Right lobe of liver (tissue), 4 donors: ENCODE data around the gene ASB11.

ENCODE experiments used
- CTCF ChIP-seq, 4 donors: fragments of 200-600 bp in 3 of 4; fragments of 450-650 bp in 1 of 4; IDR thresholded peaks; one replicate each; pipeline versions ENCODE4 v1.5.1 to v1.8.0; 2016 to 2022; ENCODE audit warnings: antibody characterized with exemption in 4 of 4, mild to moderate bottlenecking in 2 of 4
- POLR2A ChIP-seq: fragments of 450-650 bp; IDR thresholded peaks from one replicate; pipeline ENCODE4 v1.6.1; 2017; ENCODE audit warnings: antibody characterized with exemption, mild to moderate bottlenecking
- donor health status: DM: no; HTN: no; CAD: no.
- donor health status: DM: no; HTN: no; CAD: no.
- donor health status: DM: no; HTN: yes; CAD: no.

GRCh38 chrX:15319075-15319474 is 3.6 kb upstream of the ASB11 start:
- TF ChIP-seq CTCF (IDR thresholded peaks at IDR 0.05), result no peak
- no peak for TF ChIP-seq POLR2A
